Testis (tissue), 3 donors: Measurements from ENCODE around the gene ZNF219. TPM values are rescaled to one million over a fixed set of nuclear protein-coding genes. Genes with fewer than 3 reads are reported as not detected.

Experiments
- DNase-seq: peaks from one replicate; pipeline ENCODE4 v3.0.0-alpha.2; 2019
- H3K27ac ChIP-seq, 2 donors: fragments of 200-600 bp; sonication (generic); one replicate each; pipeline ENCODE4 v1.5.1; 2019
- H3K27me3 ChIP-seq: fragments of 200-600 bp; sonication (generic); one replicate; pipeline ENCODE4 v1.5.1; 2019
- H3K36me3 ChIP-seq: fragments of 200-600 bp; sonication (generic); one replicate; pipeline ENCODE4 v1.5.1; 2017; ENCODE audit warnings: low read depth; ENCODE audit errors: missing control alignments
- H3K4me1 ChIP-seq: fragments of 200-600 bp; sonication (generic); one replicate; pipeline ENCODE4 v1.5.1; 2019
- H3K4me3 ChIP-seq, 2 donors: fragments of 200-600 bp; sonication (generic); one replicate each; pipeline ENCODE4 v1.5.1; 2017 to 2019
- H3K9me3 ChIP-seq: fragments of 200-600 bp; sonication (generic); one replicate; pipeline ENCODE4 v1.5.1; 2017
- POLR2A ChIP-seq: fragments of 450-650 bp; IDR thresholded peaks from one replicate; pipeline ENCODE4 v1.6.1; 2017; ENCODE audit warnings: antibody characterized with exemption, mild to moderate bottlenecking, moderate library complexity
- WGBS, 2 donors: methylation state at CpG; one replicate each; pipeline ENCODE4 v1.1.5; 2018; 5-methylcytosine and 5-hydroxymethylcytosine counted together
- intact Hi-C: fragments of 100-400 bp; cut with DNase I; formaldehyde crosslinking; loops from one replicate; pipeline ENCODE4 v1.15.1; 2023; ENCODE audit warnings: low total_unique reads
- polyA plus RNA-seq: library from polyadenylated mRNA; stranded (reverse); fragments of 350-450 nt; fragmentation: Illumina TruSeq; extraction: RNeasy Lipid Tissue Mini Kit (QIAGEN cat#74804); gene quantifications from one replicate; pipeline ENCODE4 v1.2.3, GENCODE V29; 2014; ENCODE audit warnings: low read depth, low replicate concordance; ENCODE audit not compliant: insufficient read depth
- total RNA-seq, 2 donors: library from RNA; depleted of rRNA; stranded (reverse); fragments of >200 nt; gene quantifications; one replicate each; pipeline ENCODE4 v1.2.3, GENCODE V29; 2016
- TF ChIP-seq, protein P1 (sequence below), 3 experiments: fragments of 450-650 bp in 2 of 3; fragments of 200-600 bp in 1 of 3; sonication (generic) in 1 of 3; IDR thresholded peaks; one replicate each; pipeline ENCODE4 v1.5.1; 2016 to 2019; ENCODE audit warnings: antibody characterized with exemption in 3 of 3, mild to moderate bottlenecking in 2 of 3, moderate library complexity in 1 of 3

The ZNF219 gene
- total and polyA plus RNA-seq, 3 donors from 2014 or later: 17.7 to 64.8 (median 42.8) TPM

DNA sequence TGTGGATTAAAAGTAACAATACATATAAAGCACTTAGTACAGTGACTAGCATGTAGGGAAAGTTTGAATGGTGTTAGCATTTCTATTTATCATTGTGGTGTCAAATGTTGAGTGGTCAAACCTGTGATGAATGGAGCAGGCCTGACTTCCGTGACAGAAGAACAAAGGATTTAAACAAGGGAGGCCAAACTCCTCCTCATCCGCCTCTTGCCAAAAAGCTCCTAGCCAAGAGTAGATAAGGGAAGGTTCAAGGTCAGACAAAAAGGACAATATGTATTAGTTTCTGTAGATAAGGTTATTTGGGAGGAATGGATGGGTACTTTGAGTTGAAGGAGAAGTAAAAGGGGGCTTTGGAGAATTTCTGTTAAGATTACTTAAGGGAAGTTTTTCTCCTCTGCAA, 49.8 kb downstream of the ZNF219 start:
- Histone ChIP-seq H3K4me1 (peaks cover 13% of the 10 kb centered on the region), H3K27ac (no peak overlapping the region), H3K36me3 (no peaks in the 10 kb centered on the region), H3K9me3 (no peaks in the 10 kb centered on the region), H3K4me3 (no peak overlapping the region), H3K27me3 (no peaks in the 10 kb centered on the region)
- TF ChIP-seq POLR2A: no peak
- TF ChIP-seq, protein P1, sequence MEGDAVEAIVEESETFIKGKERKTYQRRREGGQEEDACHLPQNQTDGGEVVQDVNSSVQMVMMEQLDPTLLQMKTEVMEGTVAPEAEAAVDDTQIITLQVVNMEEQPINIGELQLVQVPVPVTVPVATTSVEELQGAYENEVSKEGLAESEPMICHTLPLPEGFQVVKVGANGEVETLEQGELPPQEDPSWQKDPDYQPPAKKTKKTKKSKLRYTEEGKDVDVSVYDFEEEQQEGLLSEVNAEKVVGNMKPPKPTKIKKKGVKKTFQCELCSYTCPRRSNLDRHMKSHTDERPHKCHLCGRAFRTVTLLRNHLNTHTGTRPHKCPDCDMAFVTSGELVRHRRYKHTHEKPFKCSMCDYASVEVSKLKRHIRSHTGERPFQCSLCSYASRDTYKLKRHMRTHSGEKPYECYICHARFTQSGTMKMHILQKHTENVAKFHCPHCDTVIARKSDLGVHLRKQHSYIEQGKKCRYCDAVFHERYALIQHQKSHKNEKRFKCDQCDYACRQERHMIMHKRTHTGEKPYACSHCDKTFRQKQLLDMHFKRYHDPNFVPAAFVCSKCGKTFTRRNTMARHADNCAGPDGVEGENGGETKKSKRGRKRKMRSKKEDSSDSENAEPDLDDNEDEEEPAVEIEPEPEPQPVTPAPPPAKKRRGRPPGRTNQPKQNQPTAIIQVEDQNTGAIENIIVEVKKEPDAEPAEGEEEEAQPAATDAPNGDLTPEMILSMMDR (IDR thresholded peaks at IDR 0.05): no peak
- intact Hi-C loops: no loop called here
- WGBS, 2 donors: 47 to 49% methylated on average over 2 of the region's 2 CpGs
- DNase-seq: peak; percentile 71

GRCh38 chr14:21047378-21047781, 51.1 kb downstream of the ZNF219 start:
- WGBS, 2 donors: 87 to 89% methylated on average over 2 of the region's 2 CpGs
- DNase-seq: no peak
- H3K36me3 ChIP-seq: no peaks in the 10 kb centered on the region
- H3K4me1 ChIP-seq: peaks cover 13% of the 10 kb centered on the region
- TF ChIP-seq, protein P1 (IDR thresholded peaks at IDR 0.05): no peak
- TF ChIP-seq POLR2A: no peak
- H3K4me3 ChIP-seq: no peak overlapping the region
- H3K27ac ChIP-seq: no peak overlapping the region
- intact Hi-C loops: no loop called here
- H3K27me3 ChIP-seq: no peaks in the 10 kb centered on the region
- H3K9me3 ChIP-seq: no peaks in the 10 kb centered on the region

DNA sequence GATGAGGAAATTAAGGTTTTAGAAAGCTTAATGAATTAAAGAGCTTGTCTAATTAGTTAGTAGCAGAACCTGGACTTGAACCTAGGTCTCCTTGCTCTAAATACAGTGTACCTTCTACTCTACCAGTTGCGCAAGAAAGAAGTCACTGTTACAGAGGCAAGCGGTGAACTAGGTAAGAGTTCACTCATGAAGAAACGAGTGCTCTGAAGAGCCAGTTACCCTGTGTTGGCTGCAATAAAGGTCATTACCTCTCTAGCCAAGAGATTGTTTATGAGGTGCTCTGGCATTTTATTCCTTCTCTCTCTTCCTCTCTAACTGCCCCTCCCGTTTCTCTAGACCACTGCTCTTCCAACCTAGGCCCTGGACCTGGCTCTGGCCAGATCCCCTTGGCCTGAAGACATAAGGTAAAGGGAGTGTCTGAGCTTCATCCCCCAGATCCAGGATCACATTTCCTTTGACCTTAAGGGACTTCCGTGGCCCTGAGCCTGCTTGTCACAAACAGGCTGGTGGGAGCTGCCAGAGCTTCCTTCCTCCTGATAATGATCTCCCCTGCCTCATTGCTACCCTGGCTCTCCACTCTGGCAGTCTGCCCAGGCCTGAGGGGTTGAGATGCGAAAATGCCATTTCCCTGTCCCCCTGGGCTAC, 54.4 kb downstream of the ZNF219 start:
- WGBS, 2 donors: 65 to 69% methylated on average over 6 of the region's 6 CpGs
- Histone ChIP-seq H3K9me3 (no peaks in the 10 kb centered on the region), H3K4me3 (no peak overlapping the region), H3K27ac (no peak overlapping the region), H3K4me1 (peaks cover 16% of the 10 kb centered on the region), H3K27me3 (no peaks in the 10 kb centered on the region), H3K36me3 (no peaks in the 10 kb centered on the region)
- intact Hi-C loops: no loop called here
- TF ChIP-seq, protein P1 (IDR thresholded peaks at IDR 0.05): no peak
- no peak for TF ChIP-seq POLR2A
- no peak for DNase-seq

DNA sequence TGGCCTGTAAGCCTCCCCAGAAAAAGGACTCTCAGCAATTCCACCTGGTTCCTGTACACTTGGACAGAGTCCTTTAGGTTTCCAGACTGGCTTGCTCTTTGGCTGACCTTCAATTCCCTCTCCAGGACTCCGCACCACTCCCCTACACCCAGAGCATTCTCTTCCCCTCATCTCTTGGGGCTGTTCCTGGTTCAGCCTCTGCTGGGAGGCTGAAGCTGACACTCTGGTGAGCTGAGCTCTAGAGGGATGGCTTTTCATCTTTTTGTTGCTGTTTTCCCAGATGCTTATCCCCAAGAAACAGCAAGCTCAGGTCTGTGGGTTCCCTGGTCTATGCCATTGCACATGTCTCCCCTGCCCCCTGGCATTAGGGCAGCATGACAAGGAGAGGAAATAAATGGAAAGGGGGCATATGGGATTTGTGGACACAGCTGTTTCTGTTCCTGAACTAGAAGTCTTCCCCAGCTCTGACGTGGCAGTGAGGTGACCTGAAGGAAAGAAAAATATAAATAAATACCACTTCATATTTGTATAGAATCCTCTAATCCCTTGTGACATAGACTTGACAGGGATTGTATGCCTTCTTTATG, 55.0 kb downstream of the ZNF219 start:
- no peak overlapping the region for H3K27ac ChIP-seq

More for the DNA sequence above, 55.0 kb downstream of the ZNF219 start:
- Histone ChIP-seq H3K9me3 (no peaks in the 10 kb centered on the region), H3K36me3 (no peaks in the 10 kb centered on the region), H3K4me3 (no peak overlapping the region), H3K27me3 (no peaks in the 10 kb centered on the region), H3K4me1 (peaks cover 13% of the 10 kb centered on the region)
- WGBS, 2 donors: 51 to 63% methylated on average over 2 of the region's 2 CpGs
- no peak for DNase-seq
- TF ChIP-seq, protein P1 (IDR thresholded peaks at IDR 0.05): no peak
- TF ChIP-seq POLR2A: no peak
- intact Hi-C loops: no loop called here
